Stimulated activated CD4-positive, alpha-beta T cell treated with anti-CD3 and anti-CD28 coated beads, Interleukin-4, amount 100 ng/mL, for 48 hours (primary cell): ENCODE data around the gene SDC4.

Experiments used
- DNase-seq, 2 donors: peaks; one replicate each; pipeline ENCODE4 v3.0.0-alpha.2; 2020; ENCODE audit warnings: low read depth in 2 of 2

SDC4 gene

GRCh38 chr20:45343532-45344167 is 4.6 kb downstream of the SDC4 start:
- no peak for DNase-seq

- no peak for DNase-seq
Observed at GRCh38 chr20:45342855-45343531, 5.2 kb downstream of the SDC4 start.

GRCh38 chr20:45341939-45342854 is 6.0 kb downstream of the SDC4 start:
- DNase-seq, result no peak

- DNase-seq, result no peak
Observed at GRCh38 chr20:45341579-45341938, 6.7 kb downstream of the SDC4 start.

GRCh38 chr20:45340951-45341350 is 7.3 kb downstream of the SDC4 start:
- no peak for DNase-seq

- no peak for DNase-seq
Observed at GRCh38 chr20:45340236-45340847, 7.9 kb downstream of the SDC4 start.

- DNase-seq, result no peak
Observed at GRCh38 chr20:45339799-45340198, 8.4 kb downstream of the SDC4 start.

GRCh38 chr20:45339084-45339483 is 9.1 kb downstream of the SDC4 start:
- DNase-seq, result no peak

- no peak for DNase-seq
Observed at GRCh38 chr20:45338121-45339030, 9.8 kb downstream of the SDC4 start.

- no peak for DNase-seq
Observed at GRCh38 chr20:45337367-45338120, 10.7 kb downstream of the SDC4 start.

GRCh38 chr20:45336530-45337366 is 11.5 kb downstream of the SDC4 start:
- no peak for DNase-seq

- no peak for DNase-seq
Observed at GRCh38 chr20:45330476-45330875, 17.7 kb downstream of the SDC4 start.

- no peak for DNase-seq
Observed at GRCh38 chr20:45329497-45330319, 18.5 kb downstream of the SDC4 start.

GRCh38 chr20:45328451-45328850 is 19.8 kb downstream of the SDC4 start:
- no peak for DNase-seq

- DNase-seq, result no peak
Observed at GRCh38 chr20:45325371-45325770, 22.9 kb downstream of the SDC4 start.

GRCh38 chr20:45323731-45324130 is 24.5 kb downstream of the SDC4 start:
- DNase-seq, result no peak

GRCh38 chr20:45322952-45323383 is 25.3 kb downstream of the SDC4 start:
- DNase-seq, result no peak

GRCh38 chr20:45320948-45321595 is 27.2 kb downstream of the SDC4 start:
- DNase-seq, result no peak
